GM13976 (cell line): ENCODE data around the gene PPP1R2.

Experiments used
- DNase-seq: peaks from one replicate; pipeline ENCODE4 v3.0.0; 2012; ENCODE audit warnings: low spot score
- in situ Hi-C: fragments of 300-500 bp; cut with MboI; formaldehyde crosslinking; loops from one replicate; pipeline ENCODE4 v1.12.0; 2022; ENCODE audit warnings: low sequenced_read_pairs, mixed read lengths, inconsistent platforms; ENCODE audit not compliant: unreplicated experiment
- TF ChIP-seq, protein P1 (sequence below): IDR thresholded peaks from 2 replicates; pipeline ENCODE4 v1.5.1; 2012; ENCODE audit warnings: borderline replicate concordance, mild to moderate bottlenecking; ENCODE audit not compliant: insufficient read depth; ENCODE audit errors: extremely low read depth, missing control alignments, control extremely low read depth

PPP1R2 gene

DNA sequence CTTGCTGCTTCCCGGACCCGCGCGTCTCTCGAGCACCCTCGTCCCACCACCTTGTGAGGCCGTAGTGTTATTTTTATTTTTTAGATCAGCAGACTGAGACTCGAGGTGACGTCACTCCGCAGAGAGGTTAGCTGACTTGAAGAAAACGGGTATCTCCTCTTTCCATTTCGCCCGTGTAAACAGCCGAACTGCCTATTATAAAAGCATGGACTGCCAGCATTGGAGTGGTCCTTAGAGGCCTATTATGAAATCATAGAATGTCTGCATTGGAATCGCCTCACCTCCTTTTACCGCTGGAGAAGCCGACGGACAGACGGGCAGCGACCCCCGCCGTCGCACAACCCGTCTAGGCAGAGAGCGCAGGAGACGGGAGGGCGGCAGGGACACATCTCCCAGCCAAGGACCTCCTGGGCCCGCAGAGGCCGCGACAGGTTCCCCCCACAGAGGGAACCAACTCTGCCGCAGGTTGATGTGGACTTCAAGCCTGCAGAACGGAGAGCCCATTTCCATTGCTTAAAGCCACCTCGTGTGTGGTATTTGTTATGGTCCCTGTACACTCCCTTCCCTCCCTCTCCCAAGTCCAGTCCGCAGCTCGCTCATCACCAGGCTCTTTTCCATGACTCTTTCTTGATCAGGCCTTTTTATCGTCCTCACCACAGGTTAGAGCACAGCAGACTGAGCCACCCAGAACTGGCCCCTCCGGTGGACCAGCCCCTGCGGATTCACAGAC lies 540 bp upstream of the PPP1R2 start:
- no peak for DNase-seq

DNA sequence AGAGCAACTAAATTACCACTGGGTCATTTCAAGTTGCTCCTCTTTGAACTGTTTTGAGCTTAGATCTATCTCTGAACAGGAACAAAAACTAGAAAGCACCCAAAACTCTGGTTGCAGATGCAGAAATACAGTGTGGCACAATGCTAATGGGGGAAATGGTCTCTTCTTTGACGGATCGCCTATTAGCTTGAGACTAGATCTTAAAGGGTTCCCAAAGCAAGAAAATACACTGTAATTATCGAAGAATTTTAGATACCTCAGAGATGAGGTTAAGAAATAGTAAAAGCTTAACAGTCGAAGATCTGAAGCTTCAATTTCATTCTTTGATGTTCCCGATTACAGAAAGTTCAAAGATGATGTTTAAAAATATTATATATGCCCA lies 818 bp downstream of the PPP1R2 start:
- DNase-seq = peak; percentile 48
- TF ChIP-seq, protein P1, sequence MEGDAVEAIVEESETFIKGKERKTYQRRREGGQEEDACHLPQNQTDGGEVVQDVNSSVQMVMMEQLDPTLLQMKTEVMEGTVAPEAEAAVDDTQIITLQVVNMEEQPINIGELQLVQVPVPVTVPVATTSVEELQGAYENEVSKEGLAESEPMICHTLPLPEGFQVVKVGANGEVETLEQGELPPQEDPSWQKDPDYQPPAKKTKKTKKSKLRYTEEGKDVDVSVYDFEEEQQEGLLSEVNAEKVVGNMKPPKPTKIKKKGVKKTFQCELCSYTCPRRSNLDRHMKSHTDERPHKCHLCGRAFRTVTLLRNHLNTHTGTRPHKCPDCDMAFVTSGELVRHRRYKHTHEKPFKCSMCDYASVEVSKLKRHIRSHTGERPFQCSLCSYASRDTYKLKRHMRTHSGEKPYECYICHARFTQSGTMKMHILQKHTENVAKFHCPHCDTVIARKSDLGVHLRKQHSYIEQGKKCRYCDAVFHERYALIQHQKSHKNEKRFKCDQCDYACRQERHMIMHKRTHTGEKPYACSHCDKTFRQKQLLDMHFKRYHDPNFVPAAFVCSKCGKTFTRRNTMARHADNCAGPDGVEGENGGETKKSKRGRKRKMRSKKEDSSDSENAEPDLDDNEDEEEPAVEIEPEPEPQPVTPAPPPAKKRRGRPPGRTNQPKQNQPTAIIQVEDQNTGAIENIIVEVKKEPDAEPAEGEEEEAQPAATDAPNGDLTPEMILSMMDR = no peak
- in situ Hi-C loops = loop anchor here (25.0 kb wide), 1 partner anchor 855 kb away; the partner anchor contains the start of gene FAM43A

More for the DNA sequence above, 540 bp upstream of the PPP1R2 start:
- in situ Hi-C loops = loop anchor here (25.0 kb wide), 1 partner anchor 856 kb away; the partner anchor contains the start of gene FAM43A
- TF ChIP-seq, protein P1 = no peak

DNA sequence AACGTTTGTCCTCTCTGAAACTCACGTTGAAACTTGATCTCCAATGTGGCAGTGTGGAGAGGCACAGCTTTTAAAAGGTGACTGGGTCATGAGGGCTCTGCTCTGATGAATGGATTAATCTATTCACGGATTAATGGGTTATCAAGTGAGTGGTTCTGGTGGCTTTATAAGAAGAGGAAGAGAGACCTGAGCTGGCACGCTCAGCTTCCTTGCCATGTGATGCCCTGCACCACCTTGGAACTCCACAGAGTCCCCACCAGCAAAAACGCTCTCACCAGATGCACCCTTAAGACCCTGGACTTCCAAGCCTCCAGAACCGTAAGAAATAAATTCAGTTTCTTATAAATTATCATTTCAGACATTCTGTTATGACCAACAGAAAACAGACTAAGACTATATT lies 2.6 kb downstream of the PPP1R2 start:
- TF ChIP-seq, protein P1 = no peak
- in situ Hi-C loops = loop anchor here (25.0 kb wide), 1 partner anchor 853 kb away; the partner anchor contains the start of gene FAM43A
- no peak for DNase-seq

DNA sequence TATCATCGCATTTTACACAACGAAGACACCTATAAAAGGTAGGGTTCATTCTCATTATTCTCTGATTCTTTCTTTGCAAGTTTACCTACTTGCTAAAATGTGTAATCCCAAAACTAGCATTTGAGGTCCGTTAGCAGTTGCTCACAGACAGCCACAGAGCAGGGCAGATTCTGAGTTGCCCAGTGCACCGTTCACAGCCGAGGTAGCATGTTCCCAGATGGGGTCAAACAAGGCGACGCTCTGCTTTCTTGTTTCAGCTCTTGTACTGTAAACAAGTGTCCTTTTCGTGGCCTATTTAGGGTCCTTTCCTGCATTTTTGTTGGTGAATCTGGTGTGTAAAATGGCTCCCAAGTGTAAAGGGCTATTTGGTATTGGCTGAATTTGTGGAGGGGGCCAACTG lies 3.1 kb downstream of the PPP1R2 start:
- TF ChIP-seq, protein P1 = no peak
- in situ Hi-C loops = loop anchor here (25.0 kb wide), 1 partner anchor 853 kb away; the partner anchor contains the start of gene FAM43A
- DNase-seq = no peak

DNA sequence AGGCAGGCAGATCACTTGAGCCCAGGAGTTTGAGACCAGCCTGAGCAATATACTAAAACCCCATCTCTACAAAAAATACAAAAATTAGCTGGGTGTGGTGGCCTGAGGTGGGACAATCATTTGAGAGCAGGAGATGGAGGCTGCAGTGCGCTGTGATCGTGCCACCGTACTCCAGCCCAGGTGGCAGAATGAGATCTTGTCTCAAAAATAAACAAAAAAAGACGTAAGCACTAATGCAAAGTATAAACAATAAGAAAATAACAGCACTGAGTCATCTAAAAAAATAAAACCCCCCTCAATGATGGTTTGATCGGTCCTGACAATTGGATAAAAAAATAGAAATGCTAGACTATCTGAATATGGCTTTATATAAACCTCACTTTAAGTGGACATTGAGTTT lies 3.6 kb downstream of the PPP1R2 start:
- no peak for DNase-seq
- TF ChIP-seq, protein P1 = no peak
- in situ Hi-C loops = loop anchor here (25.0 kb wide), 1 partner anchor 852 kb away; the partner anchor contains the start of gene FAM43A

DNA sequence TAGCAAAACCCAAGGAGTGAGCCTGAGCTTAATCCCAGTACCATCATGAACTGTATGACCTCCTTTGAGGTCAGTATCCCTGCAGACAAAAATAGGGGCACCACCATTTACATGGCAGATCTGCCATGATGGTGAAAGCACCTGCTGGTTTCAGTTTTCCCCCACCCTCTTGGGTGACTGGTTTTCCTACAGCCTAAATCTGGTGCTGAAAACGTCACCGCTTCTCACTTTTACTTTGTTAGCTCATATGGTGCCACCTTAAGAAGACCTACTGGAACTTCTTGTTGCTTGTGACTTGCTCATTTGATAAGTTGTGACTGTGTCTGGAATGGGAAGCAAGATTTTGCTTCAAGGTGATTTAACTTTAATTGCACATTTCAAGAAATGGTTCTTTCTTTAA lies 5.1 kb downstream of the PPP1R2 start:
- TF ChIP-seq, protein P1 = no peak
- in situ Hi-C loops = loop anchor here (25.0 kb wide), 1 partner anchor 851 kb away; the partner anchor contains the start of gene FAM43A
- peak; percentile 33 for DNase-seq
